ENCODE data around the gene DPP10. TPM values are rescaled to one million over a fixed set of nuclear protein-coding genes. Genes with fewer than 3 reads are reported as not detected.

The DPP10 gene
- total and polyA plus RNA-seq, 10 of the 15 experiments (the other 5 are each of a cell fraction or from before 2014, with no cell fraction given) = not detected

- Histone ChIP-seq H3K27ac (ENCODE audit: control insufficient read depth, insufficient read depth) (no peak overlapping the region), H2AFZ (ENCODE audit: control insufficient read depth, low read depth, low read length) (no peak overlapping the region), H4K20me1 (ENCODE audit: control insufficient read depth, insufficient read depth) (no peaks in the 10 kb centered on the region), H3K4me3 (no peak overlapping the region), H3K36me3 (ENCODE audit: control insufficient read depth in 2 of 2, insufficient read depth in 2 of 2, low read length in 1 of 2) (no peaks in the 10 kb centered on the region), H3K79me2 (ENCODE audit: control insufficient read depth, insufficient read depth, low read length) (no peaks in the 10 kb centered on the region), H3K27me3 (replicated peaks in 1 of 2; ENCODE audit: control insufficient read depth in 2 of 2, insufficient read depth in 2 of 2, low read length in 1 of 2) (no peaks in the 10 kb centered on the region), H3K4me2 (ENCODE audit: control insufficient read depth, insufficient read depth) (no peak overlapping the region), H3K4me1 (ENCODE audit: control insufficient read depth, insufficient read depth, low read length) (no peaks in the 10 kb centered on the region), H3K9ac (ENCODE audit: control insufficient read depth, insufficient read depth, low read length) (no peak overlapping the region), H3K9me3 (replicated peaks; ENCODE audit: control insufficient read depth, insufficient read depth, low read length) (no peaks in the 10 kb centered on the region)
- no TSS peak for BruUV-seq (replicated peaks)
- CTCF ChIA-PET = no interaction called here
- FAIRE-seq (no peak), DNase-seq (ENCODE audit: low read depth, low spot score) (no peak), ATAC-seq (no peak)
- RAD21 ChIA-PET (ENCODE audit: unreplicated experiment) = no interaction called here
- intact Hi-C loops (cut with micrococcal nuclease; ENCODE audit: unreplicated experiment) (no loop called here), in situ Hi-C loops (cut with MboI) (no loop called here)
- SMC1A ChIA-PET (ENCODE audit: uncharacterized antibody, unreplicated experiment) = no interaction called here
- POLR2A ChIA-PET = no interaction called here
- WGBS (ENCODE audit: insufficient coverage, insufficient replicate concordance, low lambda C conversion rate, missing lambda C conversion rate) = 17% methylated on average over 5 of the region's 5 CpGs
- TF ChIP-seq, protein P1, sequence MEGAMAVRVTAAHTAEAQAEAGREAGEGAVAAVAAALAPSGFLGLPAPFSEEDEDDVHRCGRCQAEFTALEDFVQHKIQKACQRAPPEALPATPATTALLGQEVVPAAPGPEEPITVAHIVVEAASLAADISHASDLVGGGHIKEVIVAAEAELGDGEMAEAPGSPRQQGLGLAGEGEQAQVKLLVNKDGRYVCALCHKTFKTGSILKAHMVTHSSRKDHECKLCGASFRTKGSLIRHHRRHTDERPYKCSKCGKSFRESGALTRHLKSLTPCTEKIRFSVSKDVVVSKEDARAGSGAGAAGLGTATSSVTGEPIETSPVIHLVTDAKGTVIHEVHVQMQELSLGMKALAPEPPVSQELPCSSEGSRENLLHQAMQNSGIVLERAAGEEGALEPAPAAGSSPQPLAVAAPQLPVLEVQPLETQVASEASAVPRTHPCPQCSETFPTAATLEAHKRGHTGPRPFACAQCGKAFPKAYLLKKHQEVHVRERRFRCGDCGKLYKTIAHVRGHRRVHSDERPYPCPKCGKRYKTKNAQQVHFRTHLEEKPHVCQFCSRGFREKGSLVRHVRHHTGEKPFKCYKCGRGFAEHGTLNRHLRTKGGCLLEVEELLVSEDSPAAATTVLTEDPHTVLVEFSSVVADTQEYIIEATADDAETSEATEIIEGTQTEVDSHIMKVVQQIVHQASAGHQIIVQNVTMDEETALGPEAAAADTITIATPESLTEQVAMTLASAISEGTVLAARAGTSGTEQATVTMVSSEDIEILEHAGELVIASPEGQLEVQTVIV (IDR thresholded peaks at IDR 0.05; ENCODE audit: borderline replicate concordance, partially characterized antibody) = no peak
- TF ChIP-seq RAD51 (IDR thresholded peaks at IDR 0.05) (no peak), MXI1 (IDR thresholded peaks at IDR 0.05; ENCODE audit: low read depth, low read length) (no peak), HDGF (IDR thresholded peaks at IDR 0.05) (no peak), NFYA (IDR thresholded peaks at IDR 0.05; ENCODE audit: borderline replicate concordance, low read depth, low read length) (no peak), TBL1XR1 (IDR thresholded peaks at IDR 0.05; ENCODE audit: low read depth, low read length) (no peak), SP1 (IDR thresholded peaks at IDR 0.05; ENCODE audit: low read depth, low read length) (no peak), BCL3 (IDR thresholded peaks at IDR 0.05; ENCODE audit: borderline replicate concordance, insufficient read depth, low read depth, low read length, poor library complexity, severe bottlenecking) (no peak), E2F4 (IDR thresholded peaks at IDR 0.05; ENCODE audit: low read depth, low read length) (no peak), MEF2A (IDR thresholded peaks at IDR 0.05; ENCODE audit: insufficient read depth, low read depth, low read length) (no peak), CBFB (IDR thresholded peaks at IDR 0.05; ENCODE audit: low read depth) (no peak), MTA2 (IDR thresholded peaks at IDR 0.05; ENCODE audit: low read depth) (no peak), POU2F2 (IDR thresholded peaks at IDR 0.05; ENCODE audit: borderline replicate concordance, low read depth, low read length) (no peak), CHD4 (IDR thresholded peaks at IDR 0.05) (no peak), ZNF217 (IDR thresholded peaks at IDR 0.05) (no peak)
- TF ChIP-seq, protein P2, sequence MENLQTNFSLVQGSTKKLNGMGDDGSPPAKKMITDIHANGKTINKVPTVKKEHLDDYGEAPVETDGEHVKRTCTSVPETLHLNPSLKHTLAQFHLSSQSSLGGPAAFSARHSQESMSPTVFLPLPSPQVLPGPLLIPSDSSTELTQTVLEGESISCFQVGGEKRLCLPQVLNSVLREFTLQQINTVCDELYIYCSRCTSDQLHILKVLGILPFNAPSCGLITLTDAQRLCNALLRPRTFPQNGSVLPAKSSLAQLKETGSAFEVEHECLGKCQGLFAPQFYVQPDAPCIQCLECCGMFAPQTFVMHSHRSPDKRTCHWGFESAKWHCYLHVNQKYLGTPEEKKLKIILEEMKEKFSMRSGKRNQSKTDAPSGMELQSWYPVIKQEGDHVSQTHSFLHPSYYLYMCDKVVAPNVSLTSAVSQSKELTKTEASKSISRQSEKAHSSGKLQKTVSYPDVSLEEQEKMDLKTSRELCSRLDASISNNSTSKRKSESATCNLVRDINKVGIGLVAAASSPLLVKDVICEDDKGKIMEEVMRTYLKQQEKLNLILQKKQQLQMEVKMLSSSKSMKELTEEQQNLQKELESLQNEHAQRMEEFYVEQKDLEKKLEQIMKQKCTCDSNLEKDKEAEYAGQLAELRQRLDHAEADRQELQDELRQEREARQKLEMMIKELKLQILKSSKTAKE (IDR thresholded peaks at IDR 0.05; ENCODE audit: low read depth, poor library complexity, severe bottlenecking) = no peak
- TF ChIP-seq, protein P3, sequence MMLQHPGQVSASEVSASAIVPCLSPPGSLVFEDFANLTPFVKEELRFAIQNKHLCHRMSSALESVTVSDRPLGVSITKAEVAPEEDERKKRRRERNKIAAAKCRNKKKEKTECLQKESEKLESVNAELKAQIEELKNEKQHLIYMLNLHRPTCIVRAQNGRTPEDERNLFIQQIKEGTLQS (IDR thresholded peaks at IDR 0.05; ENCODE audit: borderline replicate concordance, extremely low read depth, low read depth, low read length) = no peak
Measured at GRCh38 chr2:114700440-114700839, 258.0 kb downstream of the DPP10 start.

All from GM12878 (cell line).